A549 (cell line): ENCODE measurements around the gene LRTM2. TPM values are rescaled to one million over a fixed set of nuclear protein-coding genes. Genes with fewer than 3 reads are reported as not detected.

ENCODE experiments used
- ATAC-seq, 2 experiments: fragments of 200-7000 bp in 1 of 2; fragments of >200 bp in 1 of 2; cut with Nextera tagmentation in 1 of 2; cut with Tn5 transposase in 1 of 2; 3 replicates each; pipeline versions ENCODE4 v1.8.0 to v1.9.1; 2018 to 2020; ENCODE audit warnings: mild to moderate bottlenecking in 1 of 2, moderate library complexity in 1 of 2
- CTCF ChIA-PET: fragments of 300-600 bp; sonication (Branson Sonifier 250); formaldehyde crosslinking; extraction: SDS; loops from one replicate; lab custom pipeline; 2021; ENCODE audit warnings: antibody characterized with exemption, inconsistent platforms; lab: Yijun Ruan, JAX
- POLR2A ChIA-PET: fragments of 350-600 bp; formaldehyde crosslinking; extraction: SDS; loops from one replicate; lab custom pipeline; 2021; ENCODE audit warnings: antibody characterized with exemption, inconsistent platforms; lab: Yijun Ruan, JAX
- DNase-seq, 2 experiments: peaks; one replicate each; pipeline versions ENCODE4 v3.0.0 to v3.0.0-alpha.2; 2011 to 2016; ENCODE audit warnings: low read depth in 1 of 2, low spot score in 1 of 2
- FAIRE-seq: peaks from 2 replicates; lab custom pipeline; 2011; peaks lifted over from hg19 to GRCh38; lab: Jason Lieb, UNC
- H3K27ac ChIP-seq, 2 experiments: fragments of >200 bp; sonication (Bioruptor Twin); formaldehyde crosslinking; 3 replicates each; pipeline ENCODE4 v1.5.1; 2016 to 2017
- H3K4me1 ChIP-seq: fragments of >200 bp; sonication (Bioruptor Twin); formaldehyde crosslinking; 3 replicates; pipeline ENCODE4 v1.6.1; 2016
- H3K4me2 ChIP-seq: fragments of >200 bp; sonication (Bioruptor Twin); formaldehyde crosslinking; 3 replicates; pipeline ENCODE4 v1.6.1; 2016
- H3K4me3 ChIP-seq: fragments of >200 bp; sonication (Bioruptor Twin); formaldehyde crosslinking; 3 replicates; pipeline ENCODE4 v1.5.1; 2016
- H3K9me3 ChIP-seq: fragments of >200 bp; sonication (Bioruptor Twin); formaldehyde crosslinking; 3 replicates; pipeline ENCODE4 v1.6.1; 2016
- CHD2 ChIP-seq: fragments of 150-350 bp; IDR thresholded peaks from 2 replicates; pipeline ENCODE4 v1.6.1; 2014; ENCODE audit warnings: low read length; ENCODE audit not compliant: partially characterized antibody
- EHF ChIP-seq: fragments of 250-450 bp; sonication (Bioruptor Pico); IDR thresholded peaks from 2 replicates; pipeline ENCODE4 v1.5.0; 2020; ENCODE audit warnings: mild to moderate bottlenecking
- EHMT2 ChIP-seq: fragments of 200-600 bp; sonication (generic); IDR thresholded peaks from 2 replicates; pipeline ENCODE4 v1.6.1; 2016; ENCODE audit warnings: antibody characterized with exemption, low read depth, mild to moderate bottlenecking, moderate library complexity
- EP300 ChIP-seq, 2 experiments: fragments of >200 bp; sonication (Bioruptor Twin); formaldehyde crosslinking; IDR thresholded peaks; 2 replicates in 1 of 2; 3 replicates in 1 of 2; pipeline ENCODE4 v1.6.1; 2016 to 2017
- ESRRA ChIP-seq: fragments of 150-350 bp; IDR thresholded peaks from 2 replicates; pipeline ENCODE4 v1.6.1; 2014; ENCODE audit warnings: mild to moderate bottlenecking, low read length, borderline replicate concordance
- GATA3 ChIP-seq: IDR thresholded peaks from 2 replicates; pipeline ENCODE4 v1.6.1; 2012; ENCODE audit warnings: borderline replicate concordance
- HDAC2 ChIP-seq: fragments of 200-600 bp; sonication (generic); IDR thresholded peaks from 2 replicates; pipeline ENCODE4 v1.6.1; 2016
- HES2 ChIP-seq: fragments of >200 bp; sonication (Bioruptor Twin); formaldehyde crosslinking; IDR thresholded peaks from 2 replicates; pipeline ENCODE4 v1.6.1; 2016
- JUN ChIP-seq, 2 experiments: fragments of >200 bp; sonication (Bioruptor Twin); formaldehyde crosslinking; IDR thresholded peaks; 2 replicates in 1 of 2; 3 replicates in 1 of 2; pipeline ENCODE4 v1.6.1; 2016 to 2017
- KDM5A ChIP-seq: fragments of 200-600 bp; sonication (generic); IDR thresholded peaks from 2 replicates; pipeline ENCODE4 v1.6.1; 2016; ENCODE audit warnings: antibody characterized with exemption, mild to moderate bottlenecking
- MYC ChIP-seq: IDR thresholded peaks from 2 replicates; pipeline ENCODE4 v1.6.1; 2012; ENCODE audit warnings: mild to moderate bottlenecking, inconsistent platforms, low read length, improper control_type of control experiment, borderline replicate concordance
- NFE2L2 ChIP-seq: fragments of 150-350 bp; conservative IDR thresholded peaks from 2 replicates; pipeline ENCODE4 v1.6.1; 2014; ENCODE audit warnings: low read length
- NR3C1 ChIP-seq: fragments of >200 bp; sonication (Bioruptor Twin); formaldehyde crosslinking; IDR thresholded peaks from 3 replicates; pipeline ENCODE4 v1.6.1; 2017
- POLR2AphosphoS2 ChIP-seq: conservative IDR thresholded peaks from 2 replicates; pipeline ENCODE4 v1.6.1; 2012; ENCODE audit warnings: low read length, improper control_type of control experiment, inconsistent platforms
- RARB ChIP-seq: fragments of 250-450 bp; sonication (Bioruptor Pico); IDR thresholded peaks from 2 replicates; pipeline ENCODE4 v1.8.0; 2021; ENCODE audit warnings: mild to moderate bottlenecking, moderate library complexity
- RNF2 ChIP-seq: fragments of 200-600 bp; sonication (generic); IDR thresholded peaks from 2 replicates; pipeline ENCODE4 v1.6.1; 2016; ENCODE audit warnings: low read depth, mild to moderate bottlenecking, antibody characterized with exemption, moderate library complexity, borderline replicate concordance
- TFCP2L1 ChIP-seq: fragments of 250-450 bp; sonication (Bioruptor Pico); IDR thresholded peaks from 2 replicates; pipeline ENCODE4 v1.5.0; 2021; ENCODE audit warnings: mild to moderate bottlenecking
- TP53 ChIP-seq: fragments of 250-450 bp; sonication (Bioruptor Pico); IDR thresholded peaks from 2 replicates; pipeline ENCODE4 v1.5.0; 2021; ENCODE audit warnings: mild to moderate bottlenecking, moderate library complexity
- ZC3H11A ChIP-seq: fragments of 450-650 bp; IDR thresholded peaks from 2 replicates; pipeline ENCODE4 v1.6.1; 2014; ENCODE audit warnings: antibody characterized with exemption, mild to moderate bottlenecking
- WGBS: methylation state at CpG from one replicate; pipeline ENCODE4 v1.1.6; 2017; ENCODE audit errors: missing lambda C conversion rate; 5-methylcytosine and 5-hydroxymethylcytosine counted together
- polyA plus RNA-seq, 4 experiments: library from polyadenylated mRNA; depleted of rRNA in 3 of 4; stranded (reverse); fragments of >200 nt; fragmentation: RNase III in 1 of 4; extraction: RNeasy Plus Mini Kit Qiagen cat#74134 plus additional on column Dnase treatment in 1 of 4; gene quantifications; 2 replicates in 3 of 4; 3 replicates in 1 of 4; pipeline ENCODE4 v1.2.3, GENCODE V29; 2011 to 2017
- TF ChIP-seq, protein P1 (sequence below): fragments of >200 bp; sonication (Bioruptor Twin); formaldehyde crosslinking; IDR thresholded peaks from 3 replicates; pipeline ENCODE4 v1.6.1; 2016
- TF ChIP-seq, protein P2 (sequence below): fragments of 250-450 bp; sonication (Bioruptor Pico); IDR thresholded peaks from 2 replicates; pipeline ENCODE4 v1.5.0; 2021; ENCODE audit warnings: mild to moderate bottlenecking, moderate library complexity, borderline replicate concordance

Gene LRTM2
- polyA plus RNA-seq, 2 of the 4 experiments (the other 2 are of a cell fraction) = not detected

DNA sequence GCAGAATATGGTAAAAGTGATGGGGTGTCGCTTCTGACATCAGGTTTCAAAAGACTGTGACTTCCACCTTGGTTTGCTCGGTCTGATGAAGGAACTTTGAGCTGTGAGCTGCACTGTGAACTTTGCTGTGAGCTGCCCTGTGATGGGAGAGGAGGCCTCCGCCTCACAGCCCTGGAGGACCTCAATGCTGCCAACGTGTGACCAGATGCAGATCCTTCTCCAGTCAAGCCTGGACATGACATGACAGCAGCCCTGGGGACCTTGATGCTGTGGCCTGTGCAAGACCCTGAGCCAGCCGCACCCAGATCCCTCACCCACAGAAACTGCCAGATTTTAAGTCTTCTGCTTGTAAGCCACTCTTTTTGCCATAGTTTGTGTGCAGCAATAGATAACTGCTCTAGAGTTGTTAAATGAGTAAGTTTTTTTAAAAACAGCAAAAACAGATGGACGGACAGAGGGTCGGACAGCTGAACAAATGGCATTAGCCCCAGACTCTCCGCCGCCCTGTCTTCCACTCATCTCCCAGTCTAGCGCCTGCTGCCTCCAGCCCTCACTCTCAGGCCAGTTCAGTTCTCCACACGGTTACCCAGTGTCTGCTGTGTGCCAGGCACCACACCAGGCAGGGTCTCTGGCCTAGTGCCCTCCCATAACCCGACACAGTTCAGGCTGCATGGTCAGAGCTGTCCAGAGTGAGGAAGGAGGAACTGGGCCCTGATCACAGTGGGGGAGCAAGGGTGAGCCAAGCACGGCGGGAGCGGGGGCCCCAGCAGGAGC lies 13.1 kb upstream of the LRTM2 start (continued):
- no peak for TF ChIP-seq ESRRA

DNA sequence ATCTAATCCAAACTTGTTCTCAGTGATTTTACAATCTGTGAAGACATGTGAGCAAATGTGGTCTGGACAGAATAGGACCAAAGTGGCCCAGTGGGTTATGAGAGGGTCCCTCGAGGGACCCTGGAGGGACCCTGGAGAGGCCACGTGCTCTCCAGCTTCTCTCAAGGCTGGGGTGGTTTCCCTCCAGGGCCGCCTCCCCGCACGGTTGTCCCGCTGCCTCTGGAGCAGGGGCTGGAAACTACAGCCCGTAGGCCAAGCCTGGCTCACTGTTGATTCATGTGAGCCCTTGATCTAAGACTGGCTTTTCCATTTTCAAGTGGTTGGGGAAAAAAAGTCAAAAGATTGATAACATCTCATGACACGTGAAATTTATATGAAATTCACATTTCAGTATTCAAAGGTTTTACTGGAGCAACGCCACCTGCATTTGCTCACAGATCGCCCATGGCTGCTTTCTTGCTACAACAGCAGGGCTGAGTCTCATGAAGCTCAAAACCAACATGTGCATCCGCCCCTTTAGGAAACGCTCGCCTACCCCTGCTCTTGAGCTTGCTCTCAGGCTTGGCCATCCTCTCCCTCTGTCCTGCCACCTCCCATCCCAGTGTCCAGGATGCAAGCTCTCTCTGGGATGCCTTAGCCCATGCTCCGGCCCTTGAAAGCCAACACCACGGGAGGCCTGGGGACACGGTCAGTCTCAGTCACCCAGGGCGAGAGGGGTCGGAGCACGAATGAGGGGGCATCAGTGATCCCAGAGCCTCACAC lies 12.1 kb upstream of the LRTM2 start:
- Histone ChIP-seq H3K4me2 (no peak overlapping the region), H3K4me1 (0 out of 3 replicates have a peak, but pooled peaks cover 7% of the 10 kb centered on the region), H3K4me3 (no peak overlapping the region), H3K9me3 (no peaks in the 10 kb centered on the region), H3K27ac (no peak overlapping the region)
- no peak for DNase-seq
- 79% methylated on average over 19 of the region's 19 CpGs for WGBS
- FAIRE-seq = no peak
- CTCF ChIA-PET = interaction anchor here (1.2 to 3.6 kb wide), 2 partner anchors 132 to 483 kb away, joined by 3 to 15 read pairs; no protein-coding TSS in a partner anchor
- POLR2A ChIA-PET = no interaction called here
- ATAC-seq = no peak
- TF ChIP-seq ZC3H11A (no peak), POLR2AphosphoS2 (no peak), RNF2 (no peak), EHMT2 (no peak), NR3C1 (no peak), KDM5A (no peak), HES2 (no peak), MYC (no peak), TFCP2L1 (no peak), JUN (IDR thresholded peaks at IDR 0.05) (no peak), RARB (no peak), TP53 (CRISPR knock-in tag) (no peak), GATA3 (no peak), HDAC2 (no peak), NFE2L2 (no peak), CHD2 (no peak), EP300 (IDR thresholded peaks at IDR 0.05) (no peak), EHF (CRISPR knock-in tag) (no peak)
- TF ChIP-seq, protein P1, sequence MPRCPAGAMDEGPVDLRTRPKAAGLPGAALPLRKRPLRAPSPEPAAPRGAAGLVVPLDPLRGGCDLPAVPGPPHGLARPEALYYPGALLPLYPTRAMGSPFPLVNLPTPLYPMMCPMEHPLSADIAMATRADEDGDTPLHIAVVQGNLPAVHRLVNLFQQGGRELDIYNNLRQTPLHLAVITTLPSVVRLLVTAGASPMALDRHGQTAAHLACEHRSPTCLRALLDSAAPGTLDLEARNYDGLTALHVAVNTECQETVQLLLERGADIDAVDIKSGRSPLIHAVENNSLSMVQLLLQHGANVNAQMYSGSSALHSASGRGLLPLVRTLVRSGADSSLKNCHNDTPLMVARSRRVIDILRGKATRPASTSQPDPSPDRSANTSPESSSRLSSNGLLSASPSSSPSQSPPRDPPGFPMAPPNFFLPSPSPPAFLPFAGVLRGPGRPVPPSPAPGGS = no peak
- TF ChIP-seq, protein P2, sequence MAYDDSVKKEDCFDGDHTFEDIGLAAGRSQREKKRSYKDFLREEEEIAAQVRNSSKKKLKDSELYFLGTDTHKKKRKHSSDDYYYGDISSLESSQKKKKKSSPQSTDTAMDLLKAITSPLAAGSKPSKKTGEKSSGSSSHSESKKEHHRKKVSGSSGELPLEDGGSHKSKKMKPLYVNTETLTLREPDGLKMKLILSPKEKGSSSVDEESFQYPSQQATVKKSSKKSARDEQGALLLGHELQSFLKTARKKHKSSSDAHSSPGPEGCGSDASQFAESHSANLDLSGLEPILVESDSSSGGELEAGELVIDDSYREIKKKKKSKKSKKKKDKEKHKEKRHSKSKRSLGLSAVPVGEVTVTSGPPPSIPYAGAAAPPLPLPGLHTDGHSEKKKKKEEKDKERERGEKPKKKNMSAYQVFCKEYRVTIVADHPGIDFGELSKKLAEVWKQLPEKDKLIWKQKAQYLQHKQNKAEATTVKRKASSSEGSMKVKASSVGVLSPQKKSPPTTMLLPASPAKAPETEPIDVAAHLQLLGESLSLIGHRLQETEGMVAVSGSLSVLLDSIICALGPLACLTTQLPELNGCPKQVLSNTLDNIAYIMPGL (CRISPR knock-in tag) = no peak
